NT2/D1 (cell line): ENCODE measurements around the gene ZNF550.

Experiments
- SUZ12 ChIP-seq: IDR thresholded peaks from 2 replicates; pipeline ENCODE4 v1.6.1; 2011; ENCODE audit not compliant: insufficient read length, insufficient read depth; ENCODE audit errors: extremely low read depth
- YY1 ChIP-seq: IDR thresholded peaks from 2 replicates; pipeline ENCODE4 v1.6.1; 2011; ENCODE audit not compliant: insufficient read length, insufficient read depth
- ZNF274 ChIP-seq: IDR thresholded peaks from 2 replicates; pipeline ENCODE4 v1.6.1; 2011; ENCODE audit warnings: mild to moderate bottlenecking, low read depth, low read length

DNA sequence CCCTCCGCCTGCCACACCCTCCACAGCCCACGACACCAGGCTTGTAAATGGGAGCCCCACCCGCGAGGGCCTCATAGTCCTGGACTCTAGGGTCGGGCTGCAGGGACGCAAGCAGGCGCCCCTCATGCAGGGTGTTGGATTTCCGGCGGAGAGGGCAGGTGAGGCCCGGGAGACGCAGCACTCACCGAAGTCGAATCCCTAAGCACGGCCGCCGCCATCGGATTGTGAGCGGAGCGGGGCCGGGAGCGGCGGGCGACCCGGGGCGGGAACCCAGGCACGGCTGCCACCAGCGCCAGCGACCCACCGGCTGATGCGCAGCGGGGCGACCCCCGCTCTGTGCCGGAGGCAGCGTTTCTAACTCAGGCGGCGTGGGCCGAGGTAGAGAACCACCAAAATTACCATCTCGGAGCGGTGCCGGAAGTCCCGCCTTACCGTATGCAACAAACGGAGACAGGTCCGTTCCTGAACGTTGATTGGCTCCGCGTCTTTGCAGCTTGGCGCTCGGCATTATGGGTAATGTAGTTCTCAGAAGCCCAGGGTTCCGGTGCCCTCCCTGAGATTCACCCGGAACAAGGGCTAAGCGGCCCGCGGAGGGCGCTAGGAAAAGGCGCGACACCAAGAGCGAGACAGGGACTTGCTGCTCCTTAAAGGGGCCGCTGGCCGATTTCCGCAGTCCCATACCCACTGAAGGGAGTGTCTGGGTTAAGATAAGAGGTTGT is 19.0 kb upstream of the ZNF550 start, which contains the start of gene ZNF416:
- TF ChIP-seq YY1 (no peak), ZNF274 (no peak), SUZ12 (no peak)
